Right atrium auricular region (tissue), 2 donors: ENCODE measurements around the gene AP1AR. TPM values are rescaled to one million over a fixed set of nuclear protein-coding genes. Genes with fewer than 3 reads are reported as not detected.

Source experiments
- DNase-seq: peaks from one replicate; pipeline ENCODE4 v3.0.0-alpha.2; 2019; ENCODE audit warnings: low spot score
- H3K27ac ChIP-seq, 2 donors: fragments of 200-600 bp; sonication (generic); 1 replicate in 1 of 2; 2 replicates in 1 of 2; pipeline ENCODE4 v1.5.1; 2016 to 2019
- H3K27me3 ChIP-seq, 2 donors: fragments of 200-600 bp; sonication (generic); one replicate each; pipeline versions ENCODE4 v1.5.1 to v1.6.0; 2017 to 2019
- H3K36me3 ChIP-seq: fragments of 200-600 bp; sonication (generic); one replicate; pipeline ENCODE4 v1.5.1; 2016
- H3K4me1 ChIP-seq, 2 donors: fragments of 200-600 bp; sonication (generic); one replicate each; pipeline versions ENCODE4 v1.5.1 to v1.6.0; 2017 to 2019
- H3K4me3 ChIP-seq, 2 donors: fragments of 200-600 bp; sonication (generic); 1 replicate in 1 of 2; 2 replicates in 1 of 2; pipeline ENCODE4 v1.5.1; 2017 to 2019; ENCODE audit warnings: mild to moderate bottlenecking in 1 of 2, moderate library complexity in 1 of 2
- H3K9me3 ChIP-seq, 2 donors: fragments of 200-600 bp; sonication (generic); one replicate each; pipeline ENCODE4 v1.5.1; 2019
- CTCF ChIP-seq, 2 donors: fragments of 200-600 bp; sonication (generic); IDR thresholded peaks; one replicate each; pipeline ENCODE4 v1.5.1; 2019; ENCODE audit warnings: antibody characterized with exemption in 2 of 2
- total RNA-seq, 2 donors: library from RNA; depleted of rRNA; stranded (reverse); fragments of >200 nt; gene quantifications; one replicate each; pipeline ENCODE4 v1.1.0, GENCODE V29; 2016

The AP1AR gene
- total RNA-seq, 2 donors from 2014 or later, result 6.6 to 10.2 TPM

- Histone ChIP-seq H3K36me3 (no peaks in the 10 kb centered on the region), H3K4me1 (peaks cover 0 to 27% of the 10 kb centered on the region in 2 donors), H3K27ac (peak overlapping the region in 1 of 2 donors; percentile 88), H3K9me3 (no peaks in the 10 kb centered on the region), H3K27me3 (no peaks in the 10 kb centered on the region), H3K4me3 (no peak overlapping the region)
- no peak for TF ChIP-seq CTCF (IDR thresholded peaks at IDR 0.05)
- DNase-seq, result no peak
These were observed 51.5 kb downstream of the AP1AR start for GRCh38 chr4:112282860-112283667.

- Histone ChIP-seq H3K4me1 (peaks cover 0 to 27% of the 10 kb centered on the region in 2 donors), H3K9me3 (no peaks in the 10 kb centered on the region), H3K27me3 (no peaks in the 10 kb centered on the region), H3K27ac (peak overlapping the region; percentile 86 to 88), H3K4me3 (peak overlapping the region; percentile 82 to 84), H3K36me3 (no peaks in the 10 kb centered on the region)
- no peak for TF ChIP-seq CTCF (IDR thresholded peaks at IDR 0.05)
- no peak for DNase-seq
These were observed 52.6 kb downstream of the AP1AR start for GRCh38 chr4:112284166-112284565.

- no peaks in the 10 kb centered on the region for H3K27me3 ChIP-seq
- DNase-seq, result no peak
- H3K4me3 ChIP-seq, result peak overlapping the region; percentile 82 to 84
- peaks cover 0 to 27% of the 10 kb centered on the region in 2 donors for H3K4me1 ChIP-seq
- H3K9me3 ChIP-seq, result no peaks in the 10 kb centered on the region
- H3K36me3 ChIP-seq, result no peaks in the 10 kb centered on the region
- TF ChIP-seq CTCF (IDR thresholded peaks at IDR 0.05), result no peak
- peak overlapping the region; percentile 86 to 88 for H3K27ac ChIP-seq
These were observed 53.2 kb downstream of the AP1AR start for GRCh38 chr4:112284662-112285411.

GRCh38 chr4:112287258-112287989, 55.8 kb downstream of the AP1AR start:
- TF ChIP-seq CTCF (IDR thresholded peaks at IDR 0.05), result no peak
- Histone ChIP-seq H3K4me3 (no peak overlapping the region), H3K9me3 (no peaks in the 10 kb centered on the region), H3K27ac (no peak overlapping the region), H3K36me3 (no peaks in the 10 kb centered on the region), H3K4me1 (peaks cover 0 to 26% of the 10 kb centered on the region in 2 donors), H3K27me3 (no peaks in the 10 kb centered on the region)
- no peak for DNase-seq

GRCh38 chr4:112288455-112288854, 56.9 kb downstream of the AP1AR start:
- Histone ChIP-seq H3K4me3 (no peak overlapping the region), H3K9me3 (no peaks in the 10 kb centered on the region), H3K4me1 (peaks cover 0 to 16% of the 10 kb centered on the region in 2 donors), H3K27me3 (no peaks in the 10 kb centered on the region), H3K36me3 (no peaks in the 10 kb centered on the region), H3K27ac (no peak overlapping the region)
- DNase-seq, result no peak
- no peak for TF ChIP-seq CTCF (IDR thresholded peaks at IDR 0.05)
